Progenitor cell of endocrine pancreas (in vitro differentiated cells): ENCODE data around the gene GMDS. TPM values are rescaled to one million over a fixed set of nuclear protein-coding genes. Genes with fewer than 3 reads are reported as not detected.

Source experiments
- DNase-seq: peaks from one replicate; pipeline ENCODE4 v3.0.0; 2021; ENCODE audit warnings: low spot score; ENCODE audit not compliant: unreplicated experiment
- H3K27ac Mint-ChIP-seq: 2 replicates; pipeline ENCODE4 v1.8.0; 2021; ENCODE audit warnings: mild to moderate bottlenecking, moderate library complexity, mixed read lengths
- H3K27me3 Mint-ChIP-seq: 2 replicates; pipeline ENCODE4 v1.8.0; 2021; ENCODE audit warnings: mixed read lengths
- H3K36me3 Mint-ChIP-seq: 2 replicates; pipeline ENCODE4 v1.8.0; 2022; ENCODE audit warnings: mixed read lengths; ENCODE audit not compliant: insufficient read depth
- H3K4me1 Mint-ChIP-seq: 2 replicates; pipeline ENCODE4 v1.8.0; 2021; ENCODE audit warnings: low read depth, mixed read lengths
- H3K4me3 Mint-ChIP-seq: 2 replicates; pipeline ENCODE4 v1.8.0; 2021; ENCODE audit warnings: low read depth, mild to moderate bottlenecking, moderate library complexity, mixed read lengths
- H3K9me3 Mint-ChIP-seq: 2 replicates; pipeline ENCODE4 v1.8.0; 2021; ENCODE audit warnings: low read depth, mixed read lengths
- total RNA-seq: library from RNA; stranded (reverse); gene quantifications from 2 replicates; pipeline ENCODE4 v1.2.1, GENCODE V29; 2021
- TF ChIP-seq, protein P1 (sequence below): fragments of 200-600 bp; sonication (generic); IDR thresholded peaks from one replicate; pipeline ENCODE4 v1.5.0; 2021; ENCODE audit warnings: antibody characterized with exemption, mild to moderate bottlenecking; ENCODE audit not compliant: unreplicated experiment

Gene GMDS
- total RNA-seq, 1 donor from 2014 or later = 17.2 TPM

DNA sequence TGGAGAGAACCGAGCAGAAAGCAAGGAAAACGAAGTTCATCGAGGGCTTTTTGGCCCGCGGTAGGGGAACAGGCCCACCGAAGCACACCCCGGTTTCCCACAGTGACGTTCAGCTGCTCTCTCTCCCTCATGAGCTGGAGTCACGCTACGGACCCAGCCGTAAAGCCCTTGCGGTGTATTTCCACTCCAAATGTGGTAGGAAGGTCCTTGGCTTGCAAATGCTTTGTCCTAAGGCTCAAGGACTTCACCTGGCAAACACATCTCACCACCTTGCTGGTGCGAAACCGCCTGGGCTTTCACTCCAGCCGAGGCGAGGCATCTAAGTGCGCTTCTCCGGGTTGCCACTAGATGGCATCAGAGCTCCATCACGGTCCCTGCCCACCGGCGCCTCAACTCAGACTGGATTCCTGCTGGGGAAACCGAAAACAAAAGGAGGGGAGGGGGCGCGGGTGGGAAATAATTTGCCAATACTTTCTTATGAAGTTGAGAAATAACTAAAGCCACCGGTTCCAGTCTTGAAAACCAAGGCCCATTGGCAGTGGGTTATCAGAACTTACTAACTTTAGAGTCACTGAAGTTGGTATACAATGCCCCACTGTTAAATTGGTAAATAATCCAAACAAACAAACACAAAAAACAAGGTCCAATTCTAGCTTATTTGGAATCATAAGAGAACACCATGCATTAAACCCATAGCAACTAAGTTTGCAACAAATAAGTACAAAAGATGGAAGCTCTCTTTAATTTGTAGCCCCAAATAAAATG, 649.1 kb downstream of the GMDS start:
- peak; percentile 65 for DNase-seq
- Mint-ChIP-seq H3K9me3 (no peaks in the 10 kb centered on the region), H3K27me3 (peaks cover 63% of the 10 kb centered on the region), H3K4me1 (peaks cover 10% of the 10 kb centered on the region), H3K36me3 (no peaks in the 10 kb centered on the region), H3K27ac (no peak overlapping the region), H3K4me3 (no peak overlapping the region)
- TF ChIP-seq, protein P1, sequence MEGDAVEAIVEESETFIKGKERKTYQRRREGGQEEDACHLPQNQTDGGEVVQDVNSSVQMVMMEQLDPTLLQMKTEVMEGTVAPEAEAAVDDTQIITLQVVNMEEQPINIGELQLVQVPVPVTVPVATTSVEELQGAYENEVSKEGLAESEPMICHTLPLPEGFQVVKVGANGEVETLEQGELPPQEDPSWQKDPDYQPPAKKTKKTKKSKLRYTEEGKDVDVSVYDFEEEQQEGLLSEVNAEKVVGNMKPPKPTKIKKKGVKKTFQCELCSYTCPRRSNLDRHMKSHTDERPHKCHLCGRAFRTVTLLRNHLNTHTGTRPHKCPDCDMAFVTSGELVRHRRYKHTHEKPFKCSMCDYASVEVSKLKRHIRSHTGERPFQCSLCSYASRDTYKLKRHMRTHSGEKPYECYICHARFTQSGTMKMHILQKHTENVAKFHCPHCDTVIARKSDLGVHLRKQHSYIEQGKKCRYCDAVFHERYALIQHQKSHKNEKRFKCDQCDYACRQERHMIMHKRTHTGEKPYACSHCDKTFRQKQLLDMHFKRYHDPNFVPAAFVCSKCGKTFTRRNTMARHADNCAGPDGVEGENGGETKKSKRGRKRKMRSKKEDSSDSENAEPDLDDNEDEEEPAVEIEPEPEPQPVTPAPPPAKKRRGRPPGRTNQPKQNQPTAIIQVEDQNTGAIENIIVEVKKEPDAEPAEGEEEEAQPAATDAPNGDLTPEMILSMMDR = peak; percentile 94

GRCh38 chr6:1595271-1596087, 649.9 kb downstream of the GMDS start:
- no peak for DNase-seq
- H3K36me3 Mint-ChIP-seq = no peaks in the 10 kb centered on the region
- TF ChIP-seq, protein P1 = no peak
- H3K4me1 Mint-ChIP-seq = peaks cover 10% of the 10 kb centered on the region
- no peak overlapping the region for H3K4me3 Mint-ChIP-seq
- H3K9me3 Mint-ChIP-seq = no peaks in the 10 kb centered on the region
- peaks cover 55% of the 10 kb centered on the region for H3K27me3 Mint-ChIP-seq
- no peak overlapping the region for H3K27ac Mint-ChIP-seq

GRCh38 chr6:1594445-1595200, 650.8 kb downstream of the GMDS start:
- H3K27ac Mint-ChIP-seq = no peak overlapping the region
- no peaks in the 10 kb centered on the region for H3K36me3 Mint-ChIP-seq
- H3K4me3 Mint-ChIP-seq = no peak overlapping the region
- no peaks in the 10 kb centered on the region for H3K9me3 Mint-ChIP-seq
- H3K27me3 Mint-ChIP-seq = peaks cover 47% of the 10 kb centered on the region
- H3K4me1 Mint-ChIP-seq = peaks cover 10% of the 10 kb centered on the region
- no peak for DNase-seq
- TF ChIP-seq, protein P1 = no peak

DNA sequence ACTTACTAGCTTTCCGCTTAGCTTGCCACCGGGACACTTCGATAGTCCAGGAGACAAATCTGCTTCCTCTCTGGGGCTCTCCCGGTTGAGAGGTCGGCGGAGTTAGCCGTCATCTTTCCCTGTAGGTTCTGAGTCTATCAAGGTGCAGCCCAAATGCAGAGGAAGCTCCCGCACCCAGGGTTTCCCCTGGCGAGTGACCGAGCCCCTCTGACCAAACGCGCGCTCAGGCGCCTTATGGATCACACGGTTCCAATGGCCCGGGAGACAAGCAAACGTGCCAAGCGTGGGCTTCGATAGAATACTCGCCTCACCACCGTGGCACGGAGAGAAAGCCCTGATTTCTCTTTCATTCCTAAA, 651.5 kb downstream of the GMDS start:
- Mint-ChIP-seq H3K36me3 (no peaks in the 10 kb centered on the region), H3K9me3 (no peaks in the 10 kb centered on the region), H3K4me3 (no peak overlapping the region), H3K4me1 (peaks cover 14% of the 10 kb centered on the region), H3K27me3 (peaks cover 41% of the 10 kb centered on the region), H3K27ac (no peak overlapping the region)
- no peak for DNase-seq
- TF ChIP-seq, protein P1 = no peak
